ENCODE data around the gene CDH4. TPM values are rescaled to one million over a fixed set of nuclear protein-coding genes. Genes with fewer than 3 reads are reported as not detected.

CDH4 gene
- total RNA-seq, 6 experiments from 2014 or later = 5.8 to 12.8 (median 10.9) TPM

DNA sequence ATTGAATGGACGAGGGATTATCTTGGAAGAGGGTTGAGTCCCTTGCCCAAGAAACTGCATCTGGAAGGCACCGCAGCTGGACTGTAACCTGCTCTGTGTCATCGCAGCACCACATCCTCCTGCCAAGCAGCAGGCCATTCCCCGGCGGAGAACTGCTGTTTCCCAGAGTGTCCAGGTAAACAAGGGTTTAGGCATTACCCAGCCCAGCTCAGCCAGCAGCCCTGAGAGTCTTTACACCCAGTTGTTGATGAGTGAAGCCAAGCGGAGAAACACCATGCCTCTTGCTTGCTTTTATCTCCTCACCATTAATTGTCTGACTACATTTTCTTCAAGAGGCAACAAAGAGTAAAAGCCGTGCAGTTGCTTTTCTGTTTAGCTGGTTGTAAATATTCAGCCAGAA, 104.1 kb downstream of the CDH4 start:
- TF ChIP-seq, protein P1, sequence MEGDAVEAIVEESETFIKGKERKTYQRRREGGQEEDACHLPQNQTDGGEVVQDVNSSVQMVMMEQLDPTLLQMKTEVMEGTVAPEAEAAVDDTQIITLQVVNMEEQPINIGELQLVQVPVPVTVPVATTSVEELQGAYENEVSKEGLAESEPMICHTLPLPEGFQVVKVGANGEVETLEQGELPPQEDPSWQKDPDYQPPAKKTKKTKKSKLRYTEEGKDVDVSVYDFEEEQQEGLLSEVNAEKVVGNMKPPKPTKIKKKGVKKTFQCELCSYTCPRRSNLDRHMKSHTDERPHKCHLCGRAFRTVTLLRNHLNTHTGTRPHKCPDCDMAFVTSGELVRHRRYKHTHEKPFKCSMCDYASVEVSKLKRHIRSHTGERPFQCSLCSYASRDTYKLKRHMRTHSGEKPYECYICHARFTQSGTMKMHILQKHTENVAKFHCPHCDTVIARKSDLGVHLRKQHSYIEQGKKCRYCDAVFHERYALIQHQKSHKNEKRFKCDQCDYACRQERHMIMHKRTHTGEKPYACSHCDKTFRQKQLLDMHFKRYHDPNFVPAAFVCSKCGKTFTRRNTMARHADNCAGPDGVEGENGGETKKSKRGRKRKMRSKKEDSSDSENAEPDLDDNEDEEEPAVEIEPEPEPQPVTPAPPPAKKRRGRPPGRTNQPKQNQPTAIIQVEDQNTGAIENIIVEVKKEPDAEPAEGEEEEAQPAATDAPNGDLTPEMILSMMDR (IDR thresholded peaks at IDR 0.05) = no peak
- Mint-ChIP-seq H3K4me3 (no peak overlapping the region), H3K9me3 (no peaks in the 10 kb centered on the region), H3K36me3 (ENCODE audit: low read depth) (peaks cover 10% of the 10 kb centered on the region), H3K27ac (no peak overlapping the region), H3K27me3 (ENCODE audit: insufficient read depth) (peaks cover 7% of the 10 kb centered on the region; the same call in 1 of the 2 replicates), H3K4me1 (ENCODE audit: low read depth) (peaks cover 16% of the 10 kb centered on the region)
- DNase-seq = no peak

DNA sequence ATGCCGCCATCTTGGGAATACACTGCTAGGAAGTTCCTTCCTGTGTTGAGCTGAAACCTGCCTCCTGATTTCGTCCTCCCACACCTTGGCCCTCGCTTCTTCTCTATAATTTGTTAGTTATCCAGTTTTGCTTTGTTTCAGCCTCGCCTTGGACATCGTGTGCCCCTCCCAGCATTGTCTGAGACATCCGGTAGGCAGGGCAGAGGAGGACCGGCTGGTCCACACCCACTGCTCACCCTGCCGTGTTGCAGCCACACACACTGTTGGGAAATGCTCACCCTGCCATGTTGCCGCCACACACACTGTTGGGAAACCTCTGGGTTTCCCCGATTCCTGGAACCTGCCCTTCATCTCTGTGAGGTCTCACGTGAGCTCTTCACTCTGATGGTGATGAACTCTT, 105.1 kb downstream of the CDH4 start:
- Mint-ChIP-seq H3K27me3 (ENCODE audit: insufficient read depth) (peaks cover 7% of the 10 kb centered on the region; the same call in 1 of the 2 replicates), H3K4me3 (no peak overlapping the region), H3K9me3 (no peaks in the 10 kb centered on the region), H3K4me1 (ENCODE audit: low read depth) (peaks cover 16% of the 10 kb centered on the region), H3K27ac (no peak overlapping the region), H3K36me3 (ENCODE audit: low read depth) (peaks cover 10% of the 10 kb centered on the region)
- DNase-seq = no peak
- TF ChIP-seq, protein P1 (IDR thresholded peaks at IDR 0.05) = no peak

DNA sequence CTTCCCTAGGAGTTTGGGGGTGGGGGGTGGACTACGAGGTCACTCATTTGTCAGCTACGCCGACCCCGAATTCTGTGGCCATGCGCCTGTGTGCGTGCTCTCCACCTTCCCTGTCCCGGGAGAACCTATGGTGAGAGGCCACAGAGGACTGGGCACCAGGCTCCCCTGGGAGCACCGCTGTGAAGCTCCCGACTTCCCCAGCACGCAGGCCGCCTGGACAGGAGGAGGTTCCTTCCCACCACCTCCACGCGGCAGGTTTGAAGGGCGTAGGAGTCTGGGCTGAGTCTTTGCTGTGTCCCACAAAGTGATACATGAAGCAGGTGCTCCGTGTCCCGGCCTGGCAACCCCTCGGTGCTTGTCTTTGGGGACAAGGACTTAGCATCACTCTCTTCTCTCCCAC, 107.2 kb downstream of the CDH4 start:
- Mint-ChIP-seq H3K27ac (no peak overlapping the region), H3K4me3 (no peak overlapping the region), H3K27me3 (ENCODE audit: insufficient read depth) (peaks cover 10% of the 10 kb centered on the region; the same call in 1 of the 2 replicates), H3K36me3 (ENCODE audit: low read depth) (peaks cover 10% of the 10 kb centered on the region), H3K4me1 (ENCODE audit: low read depth) (no peaks in the 10 kb centered on the region), H3K9me3 (no peaks in the 10 kb centered on the region)
- TF ChIP-seq, protein P1 (IDR thresholded peaks at IDR 0.05) = no peak
- DNase-seq = no peak

DNA sequence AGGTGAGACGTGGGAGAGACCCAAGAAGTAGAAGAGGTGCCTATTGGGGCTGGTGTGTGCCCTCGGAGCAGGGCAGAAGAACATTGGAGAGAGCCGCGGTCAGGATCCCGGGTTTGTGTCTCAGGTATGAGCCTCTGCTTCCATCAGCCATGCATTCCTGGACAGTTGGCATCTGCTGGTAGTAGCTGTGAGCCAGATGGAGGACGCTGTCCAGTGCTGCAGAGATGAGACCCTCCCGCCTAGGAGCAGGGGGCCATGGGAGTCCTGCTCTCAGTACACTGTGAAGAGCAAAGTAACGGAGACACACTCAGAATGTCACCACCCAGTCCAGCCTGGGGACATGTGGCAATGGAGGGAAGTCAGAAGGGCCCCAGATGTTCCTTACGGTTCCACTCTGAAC, 108.2 kb downstream of the CDH4 start:
- no peak overlapping the region for H3K27ac Mint-ChIP-seq
- TF ChIP-seq, protein P1 (IDR thresholded peaks at IDR 0.05) = no peak
- no peak overlapping the region for H3K4me3 Mint-ChIP-seq
- no peaks in the 10 kb centered on the region for H3K4me1 Mint-ChIP-seq (ENCODE audit: low read depth)
- no peak for DNase-seq
- peaks cover 4% of the 10 kb centered on the region; the same call in 1 of the 2 replicates for H3K9me3 Mint-ChIP-seq
- H3K27me3 Mint-ChIP-seq (ENCODE audit: insufficient read depth) = peaks cover 10% of the 10 kb centered on the region; the same call in 1 of the 2 replicates
- peaks cover 10% of the 10 kb centered on the region for H3K36me3 Mint-ChIP-seq (ENCODE audit: low read depth)

DNA sequence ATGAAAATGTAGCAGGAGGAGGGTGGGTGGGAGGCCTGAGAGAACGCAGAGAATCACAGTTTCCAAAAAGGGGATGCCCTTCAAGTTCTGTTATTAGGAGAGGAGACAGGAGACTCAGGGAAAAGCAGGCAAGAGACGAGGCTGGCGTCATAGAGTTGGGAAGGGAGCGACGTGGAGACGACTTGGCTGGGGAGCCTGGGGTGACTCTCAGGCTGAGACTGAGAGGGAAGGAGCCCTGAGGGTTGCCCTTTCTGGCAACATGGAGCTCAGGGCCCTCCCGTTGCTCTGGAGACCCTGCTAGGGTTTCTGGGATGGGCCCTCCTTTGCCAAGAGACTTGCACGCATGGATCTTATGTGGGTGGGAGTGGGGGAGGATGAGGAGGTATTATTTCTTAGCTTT, 108.9 kb downstream of the CDH4 start:
- no peaks in the 10 kb centered on the region for H3K4me1 Mint-ChIP-seq (ENCODE audit: low read depth)
- H3K36me3 Mint-ChIP-seq (ENCODE audit: low read depth) = peaks cover 10% of the 10 kb centered on the region
- H3K27ac Mint-ChIP-seq = no peak overlapping the region
- peaks cover 10% of the 10 kb centered on the region; the same call in 1 of the 2 replicates for H3K27me3 Mint-ChIP-seq (ENCODE audit: insufficient read depth)
- peaks cover 4% of the 10 kb centered on the region; the same call in 1 of the 2 replicates for H3K9me3 Mint-ChIP-seq
- TF ChIP-seq, protein P1 (IDR thresholded peaks at IDR 0.05) = no peak
- no peak overlapping the region for H3K4me3 Mint-ChIP-seq
- no peak for DNase-seq

DNA sequence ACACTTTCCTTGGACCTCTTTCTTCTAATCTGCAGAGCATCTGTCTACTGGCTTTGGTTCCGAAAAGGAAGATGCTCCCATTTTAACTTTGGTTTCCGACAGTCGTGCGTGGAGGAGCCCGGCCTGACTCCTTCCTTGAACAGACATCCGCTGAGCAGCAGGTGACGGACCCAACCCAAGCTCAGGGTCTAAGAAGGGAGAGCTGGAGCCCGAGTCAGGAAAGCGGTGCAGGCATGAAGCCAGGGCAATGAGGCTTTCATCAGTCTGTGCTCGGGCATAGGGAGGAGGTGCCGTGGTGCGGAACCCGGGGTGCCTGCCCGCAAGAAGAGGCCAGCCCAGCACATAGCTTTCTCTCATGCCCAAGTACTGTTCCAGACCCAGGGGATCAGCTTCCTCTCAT, 109.4 kb downstream of the CDH4 start:
- H3K4me1 Mint-ChIP-seq (ENCODE audit: low read depth) = no peaks in the 10 kb centered on the region
- no peak overlapping the region for H3K4me3 Mint-ChIP-seq
- peaks cover 4% of the 10 kb centered on the region; the same call in 1 of the 2 replicates for H3K9me3 Mint-ChIP-seq
- peaks cover 10% of the 10 kb centered on the region; the same call in 1 of the 2 replicates for H3K27me3 Mint-ChIP-seq (ENCODE audit: insufficient read depth)
- H3K27ac Mint-ChIP-seq = no peak overlapping the region
- TF ChIP-seq, protein P1 (IDR thresholded peaks at IDR 0.05) = no peak
- no peak for DNase-seq
- H3K36me3 Mint-ChIP-seq (ENCODE audit: low read depth) = peaks cover 10% of the 10 kb centered on the region
